GM12892 (cell line): ENCODE data around the gene OR52H1.

Experiments
- POLR2A ChIP-seq: IDR thresholded peaks from 2 replicates; pipeline ENCODE4 v1.6.1; 2011; ENCODE audit warnings: low read depth, low read length, control low read depth
- POLR2AphosphoS5 ChIP-seq: IDR thresholded peaks from 2 replicates; pipeline ENCODE4 v1.6.1; 2011; ENCODE audit warnings: low read depth, low read length, control low read depth

DNA sequence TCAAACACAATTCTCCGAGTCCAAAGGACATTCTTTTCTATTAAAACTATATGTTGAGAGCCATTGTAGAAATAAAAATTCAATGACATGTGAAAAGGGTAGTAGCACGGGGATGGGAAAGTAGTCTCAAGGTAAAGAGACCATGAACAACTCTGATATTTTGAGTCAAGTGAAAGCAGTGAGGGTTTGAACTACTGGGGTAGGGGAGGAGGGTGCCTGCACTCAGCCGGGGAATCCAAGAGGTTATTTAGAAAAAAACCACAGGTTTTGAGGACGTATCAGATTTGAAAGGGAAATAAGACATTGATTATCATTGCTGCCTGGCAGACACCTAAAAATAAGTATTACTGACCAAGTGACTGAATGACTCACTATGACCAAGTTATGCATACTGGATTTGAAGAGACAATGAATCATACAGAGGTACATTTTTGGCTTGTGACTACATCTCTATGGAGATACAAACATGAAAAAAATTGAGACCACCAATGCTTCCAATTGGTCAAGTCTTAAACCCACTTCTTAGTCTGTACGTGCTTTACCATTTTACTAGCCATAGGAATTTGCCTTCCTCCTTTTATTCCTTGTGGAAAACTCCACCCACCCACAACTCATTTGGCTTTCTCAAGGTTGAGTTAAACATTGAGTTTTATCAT lies 2.2 kb upstream of the OR52H1 start:
- no peak for TF ChIP-seq POLR2A
- TF ChIP-seq POLR2AphosphoS5, result no peak
